KMS-11 (cell line): ENCODE measurements around the gene CD300A.

Source experiments
- H2AFZ ChIP-seq: fragments of 200-600 bp; sonication (generic); 2 replicates; pipeline ENCODE4 v1.6.1; 2016; ENCODE audit warnings: antibody characterized with exemption, mixed run types, low read depth
- H3K27ac ChIP-seq: fragments of 200-600 bp; sonication (generic); 2 replicates; pipeline ENCODE4 v1.6.1; 2016; ENCODE audit warnings: mild to moderate bottlenecking, mixed run types
- H3K27me3 ChIP-seq: fragments of 200-600 bp; sonication (generic); 2 replicates; pipeline ENCODE4 v1.6.1; 2017; ENCODE audit warnings: mild to moderate bottlenecking, low read depth, mixed run types, moderate library complexity; ENCODE audit not compliant: insufficient read depth
- H3K36me3 ChIP-seq: fragments of 200-600 bp; sonication (generic); 2 replicates; pipeline ENCODE4 v1.6.1; 2017; ENCODE audit warnings: mild to moderate bottlenecking, mixed run types; ENCODE audit not compliant: insufficient read depth
- H3K4me1 ChIP-seq: fragments of 200-600 bp; sonication (generic); 2 replicates; pipeline ENCODE4 v1.6.1; 2016; ENCODE audit warnings: mild to moderate bottlenecking, low read depth, mixed run types; ENCODE audit not compliant: poor library complexity, severe bottlenecking
- H3K4me2 ChIP-seq: fragments of 200-600 bp; sonication (generic); 2 replicates; pipeline ENCODE4 v1.7.0; 2016; ENCODE audit warnings: mild to moderate bottlenecking, mixed run types
- H3K4me3 ChIP-seq: fragments of 200-600 bp; sonication (generic); IDR thresholded peaks from 2 replicates; pipeline ENCODE4 v1.6.1; 2017; ENCODE audit warnings: low read depth, low read length, mixed read lengths; ENCODE audit not compliant: insufficient read depth
- H3K79me2 ChIP-seq: fragments of 200-600 bp; sonication (generic); 2 replicates; pipeline ENCODE4 v1.6.1; 2016; ENCODE audit warnings: low read depth, mixed run types; ENCODE audit not compliant: insufficient read depth
- H3K9ac ChIP-seq: fragments of 200-600 bp; sonication (generic); 2 replicates; pipeline ENCODE4 v1.6.1; 2016; ENCODE audit warnings: mild to moderate bottlenecking, mixed run types
- H4K20me1 ChIP-seq: fragments of 200-600 bp; sonication (generic); 2 replicates; pipeline ENCODE4 v1.6.1; 2016; ENCODE audit warnings: mild to moderate bottlenecking, mixed run types; ENCODE audit not compliant: insufficient read depth
- TF ChIP-seq, protein P1 (sequence below): fragments of 200-600 bp; sonication (generic); conservative IDR thresholded peaks from 2 replicates; pipeline ENCODE4 v1.6.1; 2017; ENCODE audit warnings: low read depth, mild to moderate bottlenecking, antibody characterized with exemption, low read length, moderate library complexity, mixed read lengths

The CD300A gene

GRCh38 chr17:74474043-74474792 lies 7.8 kb downstream of the CD300A start:
- H3K4me2 ChIP-seq, result no peak overlapping the region
- no peak overlapping the region for H3K4me3 ChIP-seq
- H4K20me1 ChIP-seq, result no peaks in the 10 kb centered on the region
- no peaks in the 10 kb centered on the region for H3K36me3 ChIP-seq
- H3K9ac ChIP-seq, result no peak overlapping the region
- H3K27ac ChIP-seq, result no peak overlapping the region
- no peaks in the 10 kb centered on the region for H3K4me1 ChIP-seq
- peaks cover 18% of the 10 kb centered on the region; the same call in 1 of the 2 replicates for H3K27me3 ChIP-seq
- H2AFZ ChIP-seq, result no peak overlapping the region
- TF ChIP-seq, protein P1, sequence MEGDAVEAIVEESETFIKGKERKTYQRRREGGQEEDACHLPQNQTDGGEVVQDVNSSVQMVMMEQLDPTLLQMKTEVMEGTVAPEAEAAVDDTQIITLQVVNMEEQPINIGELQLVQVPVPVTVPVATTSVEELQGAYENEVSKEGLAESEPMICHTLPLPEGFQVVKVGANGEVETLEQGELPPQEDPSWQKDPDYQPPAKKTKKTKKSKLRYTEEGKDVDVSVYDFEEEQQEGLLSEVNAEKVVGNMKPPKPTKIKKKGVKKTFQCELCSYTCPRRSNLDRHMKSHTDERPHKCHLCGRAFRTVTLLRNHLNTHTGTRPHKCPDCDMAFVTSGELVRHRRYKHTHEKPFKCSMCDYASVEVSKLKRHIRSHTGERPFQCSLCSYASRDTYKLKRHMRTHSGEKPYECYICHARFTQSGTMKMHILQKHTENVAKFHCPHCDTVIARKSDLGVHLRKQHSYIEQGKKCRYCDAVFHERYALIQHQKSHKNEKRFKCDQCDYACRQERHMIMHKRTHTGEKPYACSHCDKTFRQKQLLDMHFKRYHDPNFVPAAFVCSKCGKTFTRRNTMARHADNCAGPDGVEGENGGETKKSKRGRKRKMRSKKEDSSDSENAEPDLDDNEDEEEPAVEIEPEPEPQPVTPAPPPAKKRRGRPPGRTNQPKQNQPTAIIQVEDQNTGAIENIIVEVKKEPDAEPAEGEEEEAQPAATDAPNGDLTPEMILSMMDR, result no peak
- no peaks in the 10 kb centered on the region for H3K79me2 ChIP-seq

GRCh38 chr17:74475189-74475588 lies 8.8 kb downstream of the CD300A start:
- no peaks in the 10 kb centered on the region for H3K36me3 ChIP-seq

GRCh38 chr17:74477411-74477810 lies 11.0 kb downstream of the CD300A start:
- H3K4me1 ChIP-seq, result no peaks in the 10 kb centered on the region
- H4K20me1 ChIP-seq, result no peaks in the 10 kb centered on the region
- no peak overlapping the region for H3K27ac ChIP-seq
- H3K27me3 ChIP-seq, result peaks cover 9% of the 10 kb centered on the region; the same call in 1 of the 2 replicates
- no peak overlapping the region for H2AFZ ChIP-seq
- TF ChIP-seq, protein P1, result no peak
- H3K79me2 ChIP-seq, result no peaks in the 10 kb centered on the region
- no peaks in the 10 kb centered on the region for H3K36me3 ChIP-seq
- H3K4me3 ChIP-seq, result no peak overlapping the region
- H3K4me2 ChIP-seq, result no peak overlapping the region
- H3K9ac ChIP-seq, result no peak overlapping the region

More at GRCh38 chr17:74475189-74475588, 8.8 kb downstream of the CD300A start:
- peaks cover 9% of the 10 kb centered on the region; the same call in 1 of the 2 replicates for H3K27me3 ChIP-seq
- H3K27ac ChIP-seq, result no peak overlapping the region
- H3K4me1 ChIP-seq, result no peaks in the 10 kb centered on the region
- H4K20me1 ChIP-seq, result no peaks in the 10 kb centered on the region
- no peak overlapping the region for H2AFZ ChIP-seq
- H3K79me2 ChIP-seq, result no peaks in the 10 kb centered on the region
- H3K4me3 ChIP-seq, result no peak overlapping the region
- TF ChIP-seq, protein P1, result no peak
- no peak overlapping the region for H3K4me2 ChIP-seq
- no peak overlapping the region for H3K9ac ChIP-seq

GRCh38 chr17:74478420-74479100 lies 12.1 kb downstream of the CD300A start:
- H3K27ac ChIP-seq, result no peak overlapping the region
- H3K79me2 ChIP-seq, result no peaks in the 10 kb centered on the region
- no peak overlapping the region for H3K4me3 ChIP-seq
- H2AFZ ChIP-seq, result no peak overlapping the region
- no peak overlapping the region for H3K9ac ChIP-seq
- H4K20me1 ChIP-seq, result no peaks in the 10 kb centered on the region
- TF ChIP-seq, protein P1, result no peak
- H3K27me3 ChIP-seq, result peaks cover 19% of the 10 kb centered on the region; the same call in 1 of the 2 replicates
- no peaks in the 10 kb centered on the region for H3K4me1 ChIP-seq
- H3K4me2 ChIP-seq, result no peak overlapping the region
- H3K36me3 ChIP-seq, result no peaks in the 10 kb centered on the region
